Posterior cingulate gyrus (tissue), 11 donors: ENCODE data around the gene PDCD6IP.
"Not testable (repeated sequence)": the region's sequence is repeated elsewhere in the genome, so short reads cannot be mapped to it uniquely, and the experiment has no call there.

Experiments used
- DNase-seq, 10 donors: peaks; one replicate each; pipeline versions ENCODE4 v3.0.0 to v3.0.0-alpha.2; 2020 to 2021; ENCODE audit warnings: mixed read lengths in 3 of 10
- intact Hi-C: fragments of 100-400 bp; cut with DNase I; formaldehyde crosslinking; loops from one replicate; pipeline ENCODE4 v1.15.1; 2023

The PDCD6IP gene

GRCh38 chr3:33840179-33840578 lies 41.7 kb downstream of the PDCD6IP start:
- intact Hi-C loops = no loop called here
- no peak for DNase-seq

DNA sequence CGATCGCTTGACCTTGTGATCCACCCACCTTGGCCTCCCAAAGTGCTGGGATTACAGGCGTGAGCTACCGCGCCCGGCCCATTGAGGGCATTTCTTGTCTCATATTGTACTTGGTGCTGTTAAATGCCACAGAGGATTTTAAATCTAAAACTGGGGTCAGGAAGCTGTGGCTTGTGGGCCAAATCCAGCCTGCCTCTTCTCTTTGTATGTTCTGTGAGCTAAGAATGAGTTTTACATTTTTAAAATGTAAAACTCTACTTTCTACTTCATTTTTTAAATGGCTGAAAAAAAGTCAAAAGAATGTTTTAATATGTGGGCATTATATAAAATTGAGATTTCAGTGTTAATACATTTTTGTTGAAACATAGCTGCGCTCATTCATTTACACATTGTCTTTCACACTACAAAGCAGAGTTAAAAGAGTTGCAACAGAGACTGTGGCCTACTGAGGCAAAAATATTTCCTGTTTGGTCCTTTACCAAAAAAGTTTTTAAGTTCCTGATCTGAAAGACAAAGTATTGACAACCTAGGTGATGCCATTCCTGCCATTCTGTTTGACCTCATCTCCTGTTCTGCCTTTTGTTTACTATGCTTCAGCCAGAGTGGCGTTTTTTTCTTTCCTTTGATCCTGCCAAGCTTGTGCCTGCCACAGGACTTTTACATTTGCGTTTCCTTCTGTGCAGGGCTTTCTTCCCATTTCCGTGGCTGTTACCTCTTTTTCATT lies 50.4 kb downstream of the PDCD6IP start:
- DNase-seq = peak in 1 of 10 donors; percentile 39
- intact Hi-C loops = no loop called here

GRCh38 chr3:33850599-33850998 lies 52.2 kb downstream of the PDCD6IP start:
- DNase-seq, intact Hi-C loops: not testable (repeated sequence)

- DNase-seq, intact Hi-C loops: not testable (repeated sequence)
These were observed 57.0 kb downstream of the PDCD6IP start for GRCh38 chr3:33855407-33855806.

DNA sequence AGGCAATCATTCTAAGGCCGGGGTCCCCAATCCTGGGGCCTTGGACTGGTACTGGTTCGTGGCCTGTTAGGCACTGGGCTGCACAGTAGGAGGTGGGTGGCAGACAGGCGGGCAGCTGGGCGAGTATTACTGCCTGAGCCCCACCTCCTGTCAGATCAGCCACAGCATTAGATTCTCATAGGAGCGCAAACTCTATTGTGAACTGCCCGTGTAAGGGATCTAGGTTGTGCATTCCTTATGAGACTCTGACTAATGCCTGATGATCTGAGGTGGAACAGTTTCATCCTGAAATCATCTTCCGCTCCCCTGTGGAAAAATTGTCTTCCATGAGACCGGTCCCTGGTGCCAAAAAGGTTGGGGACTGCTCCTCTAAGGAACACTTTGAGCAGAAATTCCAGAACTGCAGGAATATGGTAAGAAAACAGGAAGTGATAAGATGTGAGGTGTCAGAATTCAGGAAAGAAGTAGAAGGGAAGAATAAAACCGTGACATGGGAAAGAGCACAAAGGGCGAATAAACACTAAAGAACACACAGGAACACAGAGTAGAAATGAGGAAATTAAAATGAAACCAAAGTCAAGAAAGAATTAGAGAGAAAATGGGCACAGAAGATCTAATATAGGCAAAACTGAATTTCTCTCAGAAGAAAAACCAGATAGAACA lies 57.6 kb downstream of the PDCD6IP start:
- no peak for DNase-seq
- intact Hi-C loops = no loop called here

DNA sequence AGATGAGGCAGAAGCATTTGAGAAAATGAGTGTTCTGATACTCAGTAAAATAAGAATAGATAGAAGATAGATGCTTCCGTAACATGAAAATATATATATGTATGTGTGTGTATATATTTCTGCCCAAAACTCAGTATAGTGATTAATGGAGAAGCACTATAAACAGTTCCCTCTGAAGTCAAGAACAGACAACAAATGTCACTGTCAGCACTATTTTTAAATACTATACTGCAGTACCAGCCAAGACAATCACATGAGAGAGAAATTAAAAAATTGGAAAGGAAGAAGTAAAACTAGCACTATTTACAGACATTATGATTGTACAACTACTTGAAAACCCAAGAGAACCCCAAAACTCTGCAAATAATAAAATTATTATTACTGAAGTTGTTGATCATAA lies 59.3 kb downstream of the PDCD6IP start:
- DNase-seq, intact Hi-C loops: not testable (repeated sequence)

DNA sequence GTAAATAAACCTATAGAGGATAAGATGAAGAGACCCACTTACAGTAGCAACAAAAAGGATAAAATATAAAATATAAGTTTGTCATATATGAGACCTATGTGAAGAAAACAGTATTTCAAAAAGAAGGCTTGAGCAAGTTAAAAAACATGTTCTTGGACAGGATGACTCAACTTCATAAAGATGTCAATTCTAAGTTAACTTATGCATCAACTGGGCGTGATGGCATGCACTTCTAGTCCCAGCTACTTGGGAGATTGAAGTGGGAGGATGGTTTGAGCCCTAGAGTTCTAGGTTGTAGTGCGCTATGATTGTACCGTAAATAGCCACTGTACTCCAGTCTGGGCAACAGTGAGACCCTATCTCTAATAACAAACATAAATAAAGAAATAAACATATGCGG lies 59.7 kb downstream of the PDCD6IP start:
- intact Hi-C loops = no loop called here

GRCh38 chr3:33860373-33861050 lies 62.1 kb downstream of the PDCD6IP start:
- intact Hi-C loops = no loop called here
- no peak for DNase-seq

More for the DNA sequence above, 59.7 kb downstream of the PDCD6IP start:
- no peak for DNase-seq

- intact Hi-C loops = no loop called here
- DNase-seq = no peak
These were observed 66.7 kb downstream of the PDCD6IP start for GRCh38 chr3:33865133-33865532.

- no peak for DNase-seq
- intact Hi-C loops = no loop called here
These were observed 69.9 kb downstream of the PDCD6IP start for GRCh38 chr3:33868309-33868708.

- no peak for DNase-seq
- intact Hi-C loops = no loop called here
These were observed 71.5 kb downstream of the PDCD6IP start for GRCh38 chr3:33869977-33870376.

GRCh38 chr3:33874815-33875214 lies 76.4 kb downstream of the PDCD6IP start:
- no peak for DNase-seq
- intact Hi-C loops = no loop called here

DNA sequence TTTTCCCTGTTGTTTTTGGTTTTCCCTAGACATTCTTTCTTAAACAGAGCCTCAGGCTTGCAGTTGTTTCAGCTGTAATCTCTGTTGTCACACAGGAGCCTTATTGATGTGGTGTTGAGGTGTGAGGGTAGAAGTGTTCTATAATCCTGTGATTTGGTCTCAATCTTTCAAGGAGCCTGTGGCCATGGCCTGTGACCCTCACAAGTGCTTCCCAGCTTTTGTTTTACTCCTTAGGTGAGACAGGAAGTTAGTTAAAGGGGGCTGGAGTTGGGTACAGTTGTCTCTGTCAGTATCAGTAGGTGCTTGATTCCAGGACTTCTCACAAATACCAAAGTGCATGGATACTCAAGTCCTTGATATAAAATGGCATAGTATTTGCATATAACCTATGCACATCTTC lies 77.2 kb downstream of the PDCD6IP start:
- intact Hi-C loops = no loop called here
- DNase-seq = no peak

DNA sequence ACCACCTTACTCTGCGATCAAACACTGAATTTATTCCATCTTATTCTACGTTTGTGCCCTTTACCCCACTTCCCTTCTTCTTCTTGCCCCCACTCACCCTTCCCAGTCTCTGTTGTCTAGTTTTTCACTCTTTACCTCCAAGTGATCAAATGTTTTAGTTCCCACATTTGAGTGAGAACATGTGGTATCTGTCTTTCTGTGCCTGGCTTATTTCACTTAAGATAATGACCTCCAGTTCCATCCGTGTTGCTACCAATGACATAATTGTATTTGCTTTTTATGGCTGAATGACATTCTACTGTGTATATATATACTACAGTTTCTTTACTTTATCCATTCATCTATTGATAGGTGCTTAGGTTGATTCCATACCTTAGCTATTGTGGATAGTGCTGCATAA lies 78.8 kb downstream of the PDCD6IP start:
- intact Hi-C loops = no loop called here
- DNase-seq = no peak

- intact Hi-C loops = no loop called here
- DNase-seq = no peak
These were observed 81.1 kb downstream of the PDCD6IP start for GRCh38 chr3:33879540-33879939.

DNA sequence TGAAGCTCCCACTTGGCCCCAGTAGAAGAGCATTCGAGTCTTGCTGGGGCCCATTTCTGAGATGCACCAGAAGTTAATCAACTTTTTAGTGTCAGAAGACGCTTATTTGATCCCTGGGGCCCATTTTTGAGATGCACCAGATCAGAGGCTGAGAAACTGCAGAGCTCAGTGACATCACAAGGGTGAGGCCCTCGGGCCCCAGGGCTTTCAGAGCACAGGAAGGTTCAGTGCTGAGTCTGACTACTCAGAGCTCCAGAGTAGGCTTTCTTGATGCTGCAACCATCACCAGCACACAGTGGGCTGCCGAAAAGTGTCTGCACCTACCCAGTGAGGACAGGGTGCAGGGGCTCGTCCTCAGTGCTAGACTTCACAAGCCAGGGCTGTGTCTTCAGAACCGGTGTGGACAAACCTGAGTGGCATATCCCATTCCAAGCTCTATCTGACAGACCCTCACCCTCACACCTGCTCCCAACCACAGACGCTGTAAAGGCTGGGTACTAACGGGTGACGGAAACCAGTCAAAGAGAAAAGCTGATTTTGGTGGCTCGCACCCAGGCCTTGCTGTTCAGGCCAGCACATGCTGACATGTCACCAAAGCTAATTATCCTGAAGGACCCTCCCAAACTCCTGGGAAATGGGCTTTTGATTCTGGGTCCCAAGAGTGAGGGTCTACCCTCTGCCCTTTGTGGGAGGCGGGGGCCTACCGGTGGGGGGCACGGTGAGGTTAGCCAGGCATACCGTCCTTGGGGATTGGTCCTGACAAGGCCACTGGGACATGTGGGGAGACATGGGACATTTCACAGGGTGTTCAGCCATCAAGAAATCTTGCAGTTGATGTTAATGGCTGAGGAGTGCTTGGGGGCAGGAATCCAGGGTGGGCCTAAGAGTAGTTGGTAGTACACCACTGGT lies 83.0 kb downstream of the PDCD6IP start:
- intact Hi-C loops = loop anchor here (5.0 kb wide), 1 partner anchor 806 kb away; no protein-coding TSS in a partner anchor
- peak in 1 of 10 donors; percentile 76 for DNase-seq

GRCh38 chr3:33882296-33882695 lies 83.9 kb downstream of the PDCD6IP start:
- intact Hi-C loops = loop anchor here (5.0 kb wide), 1 partner anchor 805 kb away; no protein-coding TSS in a partner anchor
- DNase-seq = no peak

DNA sequence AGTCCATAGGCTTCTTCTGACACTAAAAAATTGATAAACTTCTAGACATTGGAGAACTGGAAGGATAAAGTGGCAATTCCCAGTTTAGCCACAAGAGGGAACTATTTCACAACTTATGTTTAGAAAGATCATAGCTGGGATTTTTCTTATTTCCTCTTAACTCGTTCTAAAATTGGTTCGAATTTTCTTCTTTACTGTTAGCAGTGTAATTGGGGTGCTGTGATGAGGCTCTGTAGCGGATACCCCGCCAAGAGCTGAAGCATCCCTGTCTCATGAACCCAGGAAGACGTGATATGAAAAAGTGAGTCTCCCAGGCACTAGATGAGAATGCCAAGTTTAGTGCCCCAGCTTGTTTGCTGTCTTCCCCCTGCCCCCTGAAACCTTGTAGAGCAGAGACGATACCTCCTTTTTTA lies 85.1 kb downstream of the PDCD6IP start:
- intact Hi-C loops = loop anchor here (5.0 kb wide), 1 partner anchor 804 kb away; no protein-coding TSS in a partner anchor
- DNase-seq = peak in 1 of 10 donors; percentile 8

DNA sequence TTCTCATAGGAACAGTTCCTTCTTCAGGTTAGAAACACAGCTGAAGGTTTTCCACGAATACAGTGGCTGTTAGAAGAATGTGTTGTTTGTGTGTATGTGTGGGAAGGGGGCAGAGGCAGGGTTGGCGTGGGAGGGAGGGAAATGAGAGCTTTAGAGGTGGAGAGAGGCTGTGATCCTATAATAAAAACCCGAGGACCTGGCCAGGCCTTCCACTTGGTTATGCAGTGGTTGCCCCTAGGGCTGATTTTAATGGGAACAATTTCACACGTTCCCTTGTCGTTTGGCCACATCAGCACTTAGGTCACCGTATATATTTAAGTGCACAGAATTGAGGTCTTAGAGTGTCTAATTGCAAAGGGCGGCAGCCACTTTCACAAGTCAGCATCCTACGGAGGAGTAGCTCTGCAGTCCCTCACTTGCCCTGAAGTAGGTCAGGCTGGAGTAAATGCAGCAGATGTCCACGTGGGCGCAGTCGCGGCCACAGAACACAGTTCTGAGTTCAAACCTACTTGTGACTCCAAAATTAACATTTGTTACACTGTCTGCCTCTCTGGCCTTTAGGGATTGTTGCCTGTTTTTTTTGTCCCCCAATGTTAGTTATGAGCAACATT lies 85.6 kb downstream of the PDCD6IP start:
- peak in 7 of 10 donors; percentile 29 to 92 (median 45) for DNase-seq
- intact Hi-C loops = loop anchor here (5.0 kb wide), 1 partner anchor 803 kb away; no protein-coding TSS in a partner anchor

DNA sequence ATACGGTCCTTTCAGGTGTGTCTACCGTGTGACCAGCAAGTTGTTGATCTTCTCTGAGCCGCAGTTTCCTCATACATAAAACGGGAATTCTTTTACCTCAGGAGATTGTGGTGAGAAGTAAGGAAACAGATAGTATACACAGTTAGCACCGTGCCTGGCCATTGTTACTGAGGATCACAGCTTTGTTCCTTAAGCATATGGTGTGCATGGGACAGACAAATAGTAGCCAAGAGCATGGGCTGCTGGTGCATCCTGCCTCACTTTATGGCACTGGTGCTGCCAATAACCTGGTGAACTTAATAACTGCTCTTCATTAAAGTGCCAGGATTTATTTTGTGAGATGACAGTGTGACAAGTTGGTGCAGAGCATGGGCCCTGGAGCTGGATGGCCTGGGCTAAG lies 86.3 kb downstream of the PDCD6IP start:
- intact Hi-C loops = loop anchor here (5.0 kb wide), 1 partner anchor 803 kb away; no protein-coding TSS in a partner anchor

More for the DNA sequence above, 86.3 kb downstream of the PDCD6IP start:
- no peak for DNase-seq
